NCI-H2081 (cell line): ENCODE results near the gene KCNK17.
"Not testable (repeated sequence)": the region's sequence is repeated elsewhere in the genome, so short reads cannot be mapped to it uniquely, and the experiment has no call there.

Source experiments
- DNase-seq, 2 experiments: peaks; one replicate each; lab custom pipeline; 2025; lab: John Stamatoyannopoulos, UW

The KCNK17 gene

DNA sequence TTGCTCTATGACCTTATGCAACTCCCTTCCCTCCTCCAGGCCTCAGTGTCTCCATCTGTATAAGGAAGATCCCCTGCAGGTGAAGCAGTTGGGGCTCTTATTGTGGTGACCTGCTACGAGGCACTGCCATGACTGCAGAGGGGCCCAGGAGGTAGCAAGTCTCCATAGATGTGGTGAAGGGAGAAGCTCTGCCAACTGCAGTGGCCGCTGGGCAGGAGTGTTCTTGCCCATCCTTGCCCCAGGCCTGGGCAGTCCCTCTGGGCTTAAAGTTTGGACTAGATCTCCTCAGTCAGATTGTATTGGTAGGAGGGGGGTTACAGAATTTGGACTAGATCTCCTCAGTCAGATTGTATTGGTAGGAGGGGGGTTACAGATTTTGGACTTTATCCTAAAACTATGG lies 12.2 kb downstream of the KCNK17 start:
- no peak for DNase-seq

- no peak for DNase-seq
Measured at GRCh38 chr6:39301606-39302005, 12.6 kb downstream of the KCNK17 start.

- no peak for DNase-seq
Measured at GRCh38 chr6:39300739-39301138, 13.5 kb downstream of the KCNK17 start.

GRCh38 chr6:39298061-39298460 lies 16.2 kb downstream of the KCNK17 start:
- no peak for DNase-seq

DNA sequence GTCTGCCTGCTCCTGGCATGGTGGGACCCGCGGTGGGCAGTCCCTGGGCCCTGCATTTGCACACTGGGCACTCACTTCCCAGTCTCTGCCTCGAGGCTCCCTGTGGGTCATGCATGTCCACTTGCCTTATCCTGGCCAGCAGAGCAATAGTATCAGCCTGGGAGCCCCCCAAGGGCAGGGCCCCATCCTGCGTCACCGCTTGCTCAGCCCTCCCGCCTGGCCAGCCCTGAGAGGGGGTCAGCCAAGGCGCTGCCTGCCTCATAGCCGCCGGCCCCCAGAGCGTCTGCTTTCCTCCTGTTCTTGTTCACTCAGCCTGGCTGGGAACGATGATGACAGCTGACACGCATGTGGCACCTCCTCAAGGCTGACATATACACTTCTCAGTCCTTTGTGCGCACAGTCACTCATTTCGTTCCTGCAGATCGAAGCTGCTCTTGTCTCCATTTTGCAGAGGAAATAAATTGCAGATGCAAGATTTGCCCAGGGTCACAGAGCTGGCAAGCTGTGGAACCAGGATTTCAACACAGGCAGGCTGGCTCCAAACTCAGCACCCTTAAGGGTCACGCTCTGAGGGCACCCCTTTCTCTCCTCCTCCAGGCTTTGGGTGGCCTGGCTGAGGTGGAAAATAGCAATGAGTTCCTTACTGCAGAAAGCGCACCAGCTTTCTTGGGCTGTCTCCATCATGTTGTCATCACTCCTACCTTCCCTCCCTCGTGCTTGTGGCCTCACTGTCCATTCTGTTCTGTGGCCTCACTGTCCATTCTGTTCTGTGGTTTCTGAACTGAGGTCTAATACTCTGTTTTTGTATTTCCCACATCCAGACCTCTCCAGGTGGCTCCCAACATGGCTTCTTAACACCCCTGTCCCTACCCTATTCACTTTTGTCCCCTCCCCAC lies 17.2 kb downstream of the KCNK17 start:
- DNase-seq = no peak

DNA sequence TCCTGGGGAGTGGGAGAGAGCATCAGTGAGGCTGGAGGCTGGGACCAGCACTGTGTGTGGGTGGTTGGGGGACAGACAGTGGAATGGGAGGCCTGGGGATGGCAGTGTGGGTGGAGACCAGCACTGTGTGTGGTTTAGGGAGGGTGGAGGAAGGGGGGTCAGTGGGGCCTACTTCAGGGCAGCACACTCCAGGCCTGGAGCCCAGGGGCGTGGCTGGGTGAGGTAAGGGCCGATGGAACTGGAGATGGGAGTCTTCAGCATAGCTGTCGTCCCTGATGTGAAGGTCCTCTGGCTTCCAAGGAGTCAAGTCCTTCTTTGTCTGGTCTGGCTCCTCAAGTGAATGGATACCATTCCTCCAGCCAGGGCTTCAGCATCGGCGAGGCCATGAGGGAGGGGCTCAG lies 18.6 kb downstream of the KCNK17 start:
- DNase-seq = no peak

DNA sequence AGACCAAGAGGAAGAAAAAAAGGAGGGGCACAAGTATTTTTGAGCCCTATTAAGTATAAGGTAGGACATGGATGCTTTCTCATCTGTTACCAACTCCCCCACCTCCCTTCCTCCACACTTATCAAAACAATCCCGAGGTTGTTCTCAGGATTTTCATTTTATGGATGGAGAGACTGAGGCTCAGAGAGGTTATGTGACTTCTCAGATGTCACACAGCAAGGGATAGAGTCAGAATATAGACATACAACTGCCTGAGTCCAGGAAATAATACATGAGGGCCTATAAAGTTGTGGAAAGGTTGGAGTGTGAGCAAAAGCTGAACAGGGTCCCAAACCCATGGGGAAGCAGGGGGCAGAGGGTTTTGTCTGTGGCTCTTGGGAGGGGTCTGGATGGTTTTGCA lies 19.3 kb downstream of the KCNK17 start:
- DNase-seq = no peak

- DNase-seq = no peak
Measured at GRCh38 chr6:39294133-39294532, 20.1 kb downstream of the KCNK17 start.

GRCh38 chr6:39292637-39293036 lies 21.6 kb downstream of the KCNK17 start:
- DNase-seq = no peak

DNA sequence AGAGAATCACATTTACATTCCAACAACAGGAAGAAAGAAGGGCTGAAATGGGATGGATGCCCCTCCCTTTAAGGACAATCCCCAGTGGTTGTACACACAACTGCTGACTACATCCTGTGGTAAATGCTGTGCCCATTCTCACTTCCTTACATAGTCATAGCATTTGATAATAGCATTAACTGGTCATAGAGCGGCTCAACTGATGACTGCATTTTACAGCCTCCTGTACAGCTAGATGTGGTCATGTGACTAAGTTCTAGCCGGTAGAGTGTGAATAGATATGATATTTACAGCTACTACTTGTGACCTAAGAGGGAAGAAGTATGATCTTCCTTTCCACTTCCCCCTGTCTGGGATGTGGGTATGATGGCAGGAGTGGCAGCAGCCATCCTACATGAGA lies 24.7 kb downstream of the KCNK17 start:
- no peak for DNase-seq

- no peak for DNase-seq
Measured at GRCh38 chr6:39287601-39288000, 26.6 kb downstream of the KCNK17 start.

GRCh38 chr6:39286596-39286995 lies 27.6 kb downstream of the KCNK17 start:
- not testable (repeated sequence) for DNase-seq

GRCh38 chr6:39282774-39283173 lies 31.4 kb downstream of the KCNK17 start:
- DNase-seq = no peak

GRCh38 chr6:39281312-39281980 lies 32.8 kb downstream of the KCNK17 start:
- DNase-seq = no peak

GRCh38 chr6:39280247-39280731 lies 33.9 kb downstream of the KCNK17 start:
- DNase-seq = no peak

DNA sequence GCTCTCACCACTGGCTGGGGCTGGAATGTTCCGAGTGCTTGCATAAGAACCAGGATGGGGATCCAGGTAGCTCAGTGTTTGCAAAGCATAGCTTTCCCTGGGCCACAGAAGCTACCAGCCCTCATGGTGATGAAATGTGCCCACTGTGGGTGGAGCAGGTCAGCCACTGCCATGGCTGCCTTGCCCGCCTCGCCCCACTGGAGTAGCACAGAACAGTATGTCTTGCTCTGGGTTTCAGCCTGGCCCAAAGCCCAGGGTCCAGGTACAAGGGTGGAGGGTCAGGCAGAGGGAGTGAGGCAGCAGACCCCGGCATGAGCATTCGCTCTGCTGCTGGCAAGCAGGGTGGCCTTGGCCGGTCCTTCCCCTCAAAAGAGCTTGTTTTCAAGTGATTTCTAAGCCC lies 34.7 kb downstream of the KCNK17 start:
- no peak for DNase-seq

DNA sequence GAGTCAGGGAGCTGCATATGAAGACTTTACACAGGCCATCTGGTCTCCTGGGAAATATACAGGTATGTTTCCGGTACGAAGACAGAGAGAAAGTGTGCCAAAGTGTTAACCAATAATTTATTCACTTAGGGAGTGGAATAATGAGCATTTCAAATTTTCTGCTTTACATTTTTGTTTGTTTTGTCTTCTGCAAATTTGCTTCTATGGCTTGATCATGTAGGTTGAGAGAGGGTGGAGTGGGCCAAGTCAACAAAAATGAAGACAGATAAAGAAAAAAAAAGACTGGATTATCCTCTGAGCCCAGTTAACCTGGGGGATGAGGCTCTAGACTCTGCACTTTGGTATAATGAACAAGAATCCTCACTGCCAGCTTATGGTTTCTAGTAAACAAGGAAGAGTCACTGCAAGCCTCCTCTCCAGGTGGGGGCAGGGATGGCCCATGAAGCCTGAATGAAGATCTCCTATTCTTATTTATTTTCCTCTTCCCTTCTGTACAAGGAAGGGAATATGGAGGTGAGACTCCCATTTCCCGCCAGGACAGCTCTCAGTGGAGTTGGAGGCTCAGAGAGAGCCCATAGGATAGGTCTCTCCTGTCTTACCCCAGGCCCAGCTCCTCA lies 37.7 kb downstream of the KCNK17 start:
- no peak for DNase-seq

- no peak for DNase-seq
Measured at GRCh38 chr6:39274903-39275302, 39.3 kb downstream of the KCNK17 start.

- DNase-seq = no peak
Measured at GRCh38 chr6:39274471-39274870, 39.7 kb downstream of the KCNK17 start.

- DNase-seq = no peak
Measured at GRCh38 chr6:39273406-39273821, 40.8 kb downstream of the KCNK17 start.

DNA sequence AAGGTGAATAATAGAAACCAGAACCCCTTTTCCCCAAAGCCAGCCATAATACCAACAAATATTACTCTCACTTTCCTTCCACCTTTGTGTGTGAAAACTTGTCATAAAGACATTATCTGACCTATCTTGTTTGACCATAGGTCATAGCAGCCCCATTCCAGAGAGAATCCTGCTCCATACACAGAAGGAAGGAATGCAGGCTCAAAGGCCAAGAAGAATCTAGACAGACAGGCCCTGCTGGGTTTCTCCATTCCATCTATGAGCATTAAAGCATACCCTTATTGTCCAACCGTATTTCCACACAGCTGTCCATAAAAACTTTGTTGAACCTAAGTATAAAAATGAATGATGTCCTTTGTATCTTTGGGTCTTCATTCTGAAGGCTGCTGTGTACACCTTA lies 44.3 kb downstream of the KCNK17 start:
- no peak for DNase-seq

DNA sequence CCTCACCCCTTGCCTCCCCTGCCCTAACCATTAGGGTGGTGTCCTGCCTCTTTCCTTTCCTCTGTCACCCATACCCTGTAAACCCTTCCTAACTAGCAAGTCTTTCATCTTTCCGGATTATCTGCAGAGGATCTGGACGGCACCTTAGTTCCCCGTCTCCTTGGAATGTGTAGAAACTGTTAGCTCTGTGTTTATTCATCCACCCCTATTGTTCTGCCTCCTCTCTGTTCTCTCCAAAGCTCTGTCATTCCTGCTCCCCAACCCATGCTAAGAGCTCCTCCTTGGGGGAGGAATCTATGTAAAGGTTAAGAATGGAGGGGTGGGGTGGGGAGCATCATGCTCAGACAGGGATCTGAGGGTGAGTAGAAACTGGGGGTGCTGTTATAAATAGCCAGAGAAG lies 45.5 kb downstream of the KCNK17 start:
- no peak for DNase-seq

GRCh38 chr6:39268171-39268570 lies 46.0 kb downstream of the KCNK17 start:
- no peak for DNase-seq
